SIG-M5 treated with dmso at 0.1 percent for 504 hours (cell line): ENCODE measurements around the gene BEST2.
A peak's percentile ranks its signal among the peaks of the same experiment; 100 is the strongest.

Experiments used
- DNase-seq: peaks from one replicate; lab custom pipeline; 2025; ENCODE audit not compliant: unreplicated experiment; lab: John Stamatoyannopoulos, UW

The BEST2 gene

DNA sequence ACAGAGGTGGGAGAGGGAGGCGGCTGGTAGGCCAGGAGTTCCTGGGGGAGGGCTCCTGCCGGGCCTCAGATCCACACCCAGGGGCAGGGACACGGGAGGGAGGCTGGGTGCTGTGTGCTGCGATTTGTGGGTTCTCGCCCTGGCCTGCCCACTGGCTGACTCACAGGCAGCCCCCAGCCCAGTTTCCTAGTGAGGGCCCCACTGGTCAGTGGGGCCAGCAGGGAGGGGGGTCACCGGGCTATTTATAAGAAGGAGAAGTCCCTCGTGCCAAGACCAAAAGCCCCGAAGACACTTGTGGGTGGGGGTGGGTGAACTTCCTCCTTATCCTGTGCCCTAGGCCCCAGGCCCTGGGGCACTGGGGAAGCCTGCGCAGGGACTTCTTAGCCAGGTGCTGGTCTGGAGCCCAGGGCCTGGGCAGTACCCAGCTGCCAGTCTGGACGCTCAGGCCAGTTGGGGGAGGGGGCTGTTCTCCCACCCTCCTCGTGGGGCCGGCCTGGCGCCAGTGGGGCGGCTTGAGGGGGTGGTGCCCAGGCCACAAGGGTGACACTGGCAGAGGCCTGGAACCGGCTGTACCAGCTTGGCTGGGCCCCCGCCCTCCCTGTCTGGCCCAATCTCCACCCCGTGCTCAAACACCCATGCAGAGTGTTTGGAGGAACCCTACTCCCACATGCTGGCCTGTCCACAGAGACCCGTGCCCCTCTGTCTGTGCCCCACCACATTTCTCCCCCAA, 34.7 kb downstream of the BEST2 start:
- DNase-seq, result peak; percentile 73

DNA sequence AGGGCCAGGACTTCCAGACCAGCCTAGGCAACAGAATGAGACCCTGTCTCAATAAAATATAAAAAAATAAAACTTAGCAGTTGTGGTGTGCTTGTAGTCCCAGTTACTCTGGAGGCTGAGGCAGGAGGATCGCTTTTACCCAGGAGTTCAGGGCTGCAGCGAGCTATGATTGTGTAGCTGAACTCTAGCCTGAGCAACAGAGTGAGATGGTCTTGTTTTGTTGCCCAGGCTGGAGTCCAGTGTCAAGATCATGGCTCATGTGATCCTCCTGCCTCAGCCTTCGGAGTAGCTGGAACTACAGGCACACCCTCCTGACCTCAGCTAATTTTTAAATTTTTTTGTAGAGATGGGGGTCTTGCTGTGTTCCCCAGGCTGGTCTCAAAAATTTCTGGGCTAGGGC, 35.4 kb downstream of the BEST2 start:
- DNase-seq, result no peak

DNA sequence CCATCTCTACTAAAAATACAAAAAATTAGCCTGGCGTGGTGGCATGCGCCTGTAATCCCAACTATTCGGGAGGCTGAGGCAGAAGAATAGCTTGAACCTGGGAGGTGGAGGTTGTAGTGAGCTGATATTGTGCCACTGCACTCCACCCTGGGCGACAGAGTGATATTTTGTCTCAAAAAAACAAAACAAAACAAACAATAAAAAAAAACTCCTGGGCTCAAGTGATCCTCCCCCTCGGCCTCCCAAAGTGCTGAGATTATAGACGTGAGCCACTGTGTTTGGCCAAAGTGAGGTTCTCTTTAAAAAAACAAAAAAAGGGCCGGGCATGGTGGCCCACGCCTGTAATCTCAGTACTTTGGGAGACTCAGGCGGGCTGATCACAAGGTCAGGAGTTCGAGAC, 35.9 kb downstream of the BEST2 start:
- no peak for DNase-seq

DNA sequence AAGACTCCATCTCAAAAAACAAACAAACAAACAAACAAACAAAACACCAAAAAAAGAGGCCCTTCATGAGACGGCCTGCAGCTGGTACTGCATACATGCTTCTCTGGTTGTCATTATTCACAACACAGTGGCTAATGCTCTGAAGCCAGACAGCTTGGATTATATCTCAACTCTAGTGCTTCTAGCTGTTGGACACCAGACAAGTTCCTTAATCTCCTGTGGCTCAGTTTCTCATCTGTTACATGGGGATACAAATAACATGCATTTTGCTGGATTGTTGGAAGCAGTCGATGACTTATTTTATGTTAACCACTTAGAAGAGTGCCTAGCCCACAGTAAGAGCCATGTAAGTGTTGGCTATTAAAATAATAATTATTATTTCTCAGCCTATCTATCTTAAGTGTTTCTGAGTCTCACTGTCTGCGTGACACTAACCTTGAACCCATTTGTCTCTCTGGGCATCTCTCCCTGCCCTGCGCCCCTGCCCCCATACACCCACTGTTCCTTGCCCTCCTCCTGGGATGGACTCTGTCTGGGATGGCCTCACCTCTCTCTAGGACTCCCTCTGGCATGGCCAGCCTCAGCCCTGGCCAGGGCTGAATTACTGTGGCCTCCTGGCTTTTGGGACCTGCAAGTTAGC, 36.6 kb downstream of the BEST2 start:
- DNase-seq, result no peak

DNA sequence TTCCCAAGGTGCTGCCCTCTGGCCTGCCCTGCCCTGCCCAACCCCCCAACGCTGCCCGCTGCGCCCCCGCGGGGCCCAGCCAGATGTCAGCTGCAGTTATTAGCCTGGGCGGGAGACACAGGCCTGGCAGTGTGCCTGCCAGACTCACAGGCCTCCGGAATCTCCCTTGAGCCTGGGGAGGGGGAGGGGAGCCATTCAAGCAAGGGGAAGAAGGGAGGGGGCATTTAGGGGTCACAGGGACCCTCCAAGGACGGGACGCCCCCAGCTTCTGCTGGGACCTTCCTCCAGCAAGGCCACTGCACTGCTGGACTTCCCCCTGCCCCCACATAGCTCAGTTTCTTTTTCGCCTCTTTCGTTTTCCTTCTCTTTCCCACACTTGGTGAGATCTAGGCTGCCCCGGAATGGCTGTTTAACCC, 37.1 kb downstream of the BEST2 start:
- peak; percentile 23 for DNase-seq

DNA sequence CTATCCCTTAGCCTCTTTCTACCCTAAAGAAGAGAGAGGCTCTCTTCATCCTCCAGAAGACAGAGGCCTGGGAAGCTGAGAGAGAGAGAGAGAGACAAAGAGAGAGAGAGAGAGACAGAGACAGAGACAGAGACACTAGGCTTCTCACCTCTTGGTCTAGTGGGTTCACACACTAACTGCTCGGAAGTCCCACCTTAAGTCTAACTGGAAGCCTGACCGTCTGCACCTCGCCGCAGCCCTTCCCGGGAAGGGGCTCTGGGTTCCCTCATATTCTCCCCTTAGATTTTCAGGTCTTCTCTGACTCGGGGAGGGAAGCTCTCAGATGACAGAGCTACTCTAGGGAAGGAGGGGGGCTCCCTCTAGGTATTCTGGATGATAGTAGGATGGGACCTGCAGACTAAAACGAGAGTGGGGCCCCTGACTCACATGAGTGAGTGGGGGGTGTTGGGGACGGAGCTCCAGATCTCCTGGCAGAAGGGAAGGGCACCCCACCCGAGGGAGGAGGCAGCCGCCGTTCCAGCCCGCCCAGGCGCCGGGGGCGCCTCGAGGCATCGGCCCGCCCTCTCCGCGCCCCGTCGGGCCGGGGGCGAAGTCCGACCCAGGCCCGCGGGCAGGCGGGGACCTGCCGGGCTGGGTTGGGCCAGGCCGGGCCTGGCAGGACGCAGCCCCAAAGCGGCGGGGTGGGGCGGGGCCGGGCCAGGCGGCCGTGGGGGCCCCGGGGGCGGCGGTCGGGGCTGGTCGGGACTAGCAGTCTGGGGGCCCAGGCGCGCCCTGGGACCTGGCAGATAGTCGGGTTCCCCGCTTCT, 37.7 kb downstream of the BEST2 start:
- DNase-seq, result peak; percentile 52

DNA sequence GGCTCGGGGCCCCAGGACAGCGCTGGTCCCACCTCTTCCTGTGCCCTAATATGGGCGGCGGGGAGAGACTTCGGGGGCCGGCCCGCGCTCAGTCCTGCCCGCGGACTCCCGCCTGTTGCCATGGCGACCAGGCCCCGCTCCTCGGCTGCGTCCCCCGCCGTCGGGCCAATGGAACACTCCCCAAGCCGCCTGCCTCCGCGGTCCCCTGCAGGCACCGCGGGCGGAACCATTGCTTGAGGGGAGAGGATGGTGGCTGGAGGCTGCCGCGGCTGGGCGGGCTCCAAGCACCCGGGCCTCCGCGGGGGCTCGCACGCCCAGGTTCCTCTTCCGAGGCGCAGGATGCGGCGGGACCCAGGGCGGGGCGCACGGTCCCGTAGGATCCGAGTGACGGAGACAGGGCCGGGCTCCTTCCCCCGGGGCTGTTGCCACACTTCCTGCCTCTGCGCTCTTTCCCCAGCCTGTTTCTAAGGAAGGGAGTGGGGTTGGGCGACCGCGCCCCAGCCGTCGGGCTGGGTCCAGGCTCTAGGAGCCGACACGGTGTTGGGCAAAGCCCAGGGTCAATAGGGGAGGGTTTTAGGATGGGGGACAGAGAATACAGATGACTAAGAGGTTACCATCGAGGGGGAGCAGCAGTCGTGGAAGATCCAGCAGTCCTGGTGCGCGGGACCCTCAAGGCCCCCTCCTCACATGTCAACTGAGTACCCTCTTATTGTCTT, 38.5 kb downstream of the BEST2 start:
- DNase-seq, result peak; percentile 100

DNA sequence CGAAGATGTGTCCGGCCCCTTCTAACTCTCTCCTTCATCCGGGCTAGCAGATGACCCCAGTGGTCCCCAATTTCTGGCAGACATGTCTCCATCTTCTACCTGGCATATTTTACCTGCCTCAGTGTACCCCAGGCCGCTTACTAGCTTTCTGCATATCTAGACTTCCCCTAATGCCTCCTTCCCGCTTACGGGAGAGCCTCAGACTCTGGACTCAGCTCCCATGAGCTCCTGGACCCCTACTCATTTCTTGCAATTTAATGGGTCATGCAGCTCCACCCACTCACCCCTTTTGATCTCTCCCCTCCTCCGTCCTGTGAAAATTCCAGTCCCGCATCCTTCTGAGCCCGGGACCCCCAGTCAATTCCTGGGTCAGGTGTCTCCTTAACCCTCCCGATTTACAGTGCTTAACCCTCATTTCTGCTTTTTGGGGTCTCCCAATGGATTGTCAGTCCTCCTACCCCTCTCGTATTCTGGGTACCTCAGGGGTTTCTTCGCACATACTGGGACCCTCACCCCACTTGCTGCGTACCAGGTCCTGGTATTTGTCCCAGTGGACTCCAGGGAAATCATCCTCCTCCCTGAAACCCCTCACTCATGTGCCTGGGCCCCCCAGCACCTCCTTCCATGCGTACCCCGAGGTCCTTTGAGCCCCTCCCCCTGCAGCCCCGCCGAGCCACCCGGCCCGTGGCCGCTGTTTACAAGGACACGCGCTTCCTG, 39.2 kb downstream of the BEST2 start:
- DNase-seq, result no peak

DNA sequence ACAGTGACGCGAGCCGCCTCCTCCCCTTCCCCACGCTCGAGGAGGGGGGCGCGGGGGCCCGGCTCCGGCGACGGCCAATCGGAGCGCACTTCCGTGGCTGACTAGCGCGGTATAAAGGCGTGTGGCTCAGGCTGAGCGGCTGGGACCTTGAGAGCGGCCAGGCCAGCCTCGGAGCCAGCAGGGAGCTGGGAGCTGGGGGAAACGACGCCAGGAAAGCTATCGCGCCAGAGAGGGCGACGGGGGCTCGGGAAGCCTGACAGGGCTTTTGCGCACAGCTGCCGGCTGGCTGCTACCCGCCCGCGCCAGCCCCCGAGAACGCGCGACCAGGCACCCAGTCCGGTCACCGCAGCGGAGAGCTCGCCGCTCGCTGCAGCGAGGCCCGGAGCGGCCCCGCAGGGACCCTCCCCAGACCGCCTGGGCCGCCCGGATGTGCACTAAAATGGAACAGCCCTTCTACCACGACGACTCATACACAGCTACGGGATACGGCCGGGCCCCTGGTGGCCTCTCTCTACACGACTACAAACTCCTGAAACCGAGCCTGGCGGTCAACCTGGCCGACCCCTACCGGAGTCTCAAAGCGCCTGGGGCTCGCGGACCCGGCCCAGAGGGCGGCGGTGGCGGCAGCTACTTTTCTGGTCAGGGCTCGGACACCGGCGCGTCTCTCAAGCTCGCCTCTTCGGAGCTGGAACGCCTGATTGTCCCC, 39.9 kb downstream of the BEST2 start, which contains the start of gene JUNB:
Gene JUNB, plus strand, starts transcription at position 142 of the 706 bp plus-strand sequence. Its CDS starts 286 bp downstream, at position 428.
- DNase-seq, result peak; percentile 92

DNA sequence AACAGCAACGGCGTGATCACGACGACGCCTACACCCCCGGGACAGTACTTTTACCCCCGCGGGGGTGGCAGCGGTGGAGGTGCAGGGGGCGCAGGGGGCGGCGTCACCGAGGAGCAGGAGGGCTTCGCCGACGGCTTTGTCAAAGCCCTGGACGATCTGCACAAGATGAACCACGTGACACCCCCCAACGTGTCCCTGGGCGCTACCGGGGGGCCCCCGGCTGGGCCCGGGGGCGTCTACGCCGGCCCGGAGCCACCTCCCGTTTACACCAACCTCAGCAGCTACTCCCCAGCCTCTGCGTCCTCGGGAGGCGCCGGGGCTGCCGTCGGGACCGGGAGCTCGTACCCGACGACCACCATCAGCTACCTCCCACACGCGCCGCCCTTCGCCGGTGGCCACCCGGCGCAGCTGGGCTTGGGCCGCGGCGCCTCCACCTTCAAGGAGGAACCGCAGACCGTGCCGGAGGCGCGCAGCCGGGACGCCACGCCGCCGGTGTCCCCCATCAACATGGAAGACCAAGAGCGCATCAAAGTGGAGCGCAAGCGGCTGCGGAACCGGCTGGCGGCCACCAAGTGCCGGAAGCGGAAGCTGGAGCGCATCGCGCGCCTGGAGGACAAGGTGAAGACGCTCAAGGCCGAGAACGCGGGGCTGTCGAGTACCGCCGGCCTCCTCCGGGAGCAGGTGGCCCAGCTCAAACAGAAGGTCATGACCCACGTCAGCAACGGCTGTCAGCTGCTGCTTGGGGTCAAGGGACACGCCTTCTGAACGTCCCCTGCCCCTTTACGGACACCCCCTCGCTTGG, 40.7 kb downstream of the BEST2 start:
- DNase-seq, result peak; percentile 67

DNA sequence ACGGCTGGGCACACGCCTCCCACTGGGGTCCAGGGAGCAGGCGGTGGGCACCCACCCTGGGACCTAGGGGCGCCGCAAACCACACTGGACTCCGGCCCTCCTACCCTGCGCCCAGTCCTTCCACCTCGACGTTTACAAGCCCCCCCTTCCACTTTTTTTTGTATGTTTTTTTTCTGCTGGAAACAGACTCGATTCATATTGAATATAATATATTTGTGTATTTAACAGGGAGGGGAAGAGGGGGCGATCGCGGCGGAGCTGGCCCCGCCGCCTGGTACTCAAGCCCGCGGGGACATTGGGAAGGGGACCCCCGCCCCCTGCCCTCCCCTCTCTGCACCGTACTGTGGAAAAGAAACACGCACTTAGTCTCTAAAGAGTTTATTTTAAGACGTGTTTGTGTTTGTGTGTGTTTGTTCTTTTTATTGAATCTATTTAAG, 41.3 kb downstream of the BEST2 start:
- no peak for DNase-seq

DNA sequence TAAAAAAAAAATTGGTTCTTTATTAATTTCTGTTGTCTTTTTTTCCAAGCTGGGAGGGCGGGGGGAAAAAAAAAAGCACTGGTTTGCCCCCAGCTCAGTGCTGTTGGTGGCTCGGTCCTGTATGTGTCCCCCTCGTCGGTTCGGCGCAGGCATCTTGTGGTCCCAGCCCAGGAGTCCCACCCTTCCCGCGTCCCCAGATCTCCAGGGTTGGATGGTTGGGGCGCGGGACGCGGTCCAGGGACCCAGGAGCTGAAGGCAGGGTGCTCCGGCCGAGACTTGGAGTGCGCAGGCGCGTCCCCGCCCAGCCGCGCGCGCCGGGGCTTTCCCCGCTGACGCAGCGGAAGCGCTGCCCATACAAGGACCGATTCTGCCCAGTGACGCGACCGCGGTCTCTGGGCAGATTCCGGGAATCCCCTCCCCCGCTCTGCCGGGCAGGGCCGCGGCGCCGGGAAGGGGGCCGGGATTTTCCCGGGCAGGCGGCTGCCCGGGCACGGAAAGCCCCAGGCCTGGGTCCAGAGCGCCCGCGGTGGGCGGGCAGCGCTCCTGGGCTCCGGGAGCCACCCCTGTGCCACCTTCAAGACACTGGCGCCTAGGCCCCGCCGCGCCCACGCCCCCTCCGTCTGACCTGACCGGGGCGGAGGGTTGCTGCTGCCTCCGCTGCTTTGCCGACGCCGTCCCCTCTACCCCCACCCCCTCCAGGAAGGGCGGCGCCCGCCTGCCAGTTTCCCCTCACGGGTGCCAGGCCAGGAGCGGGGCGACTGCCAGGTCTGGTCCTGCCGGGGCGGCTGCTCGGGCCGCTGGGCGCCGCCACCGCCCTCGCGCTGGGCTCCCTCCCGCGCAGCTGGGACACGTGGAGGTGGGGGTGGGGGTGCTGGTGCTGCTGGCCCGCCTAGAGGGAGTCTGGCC, 42.0 kb downstream of the BEST2 start:
- peak; percentile 73 for DNase-seq

DNA sequence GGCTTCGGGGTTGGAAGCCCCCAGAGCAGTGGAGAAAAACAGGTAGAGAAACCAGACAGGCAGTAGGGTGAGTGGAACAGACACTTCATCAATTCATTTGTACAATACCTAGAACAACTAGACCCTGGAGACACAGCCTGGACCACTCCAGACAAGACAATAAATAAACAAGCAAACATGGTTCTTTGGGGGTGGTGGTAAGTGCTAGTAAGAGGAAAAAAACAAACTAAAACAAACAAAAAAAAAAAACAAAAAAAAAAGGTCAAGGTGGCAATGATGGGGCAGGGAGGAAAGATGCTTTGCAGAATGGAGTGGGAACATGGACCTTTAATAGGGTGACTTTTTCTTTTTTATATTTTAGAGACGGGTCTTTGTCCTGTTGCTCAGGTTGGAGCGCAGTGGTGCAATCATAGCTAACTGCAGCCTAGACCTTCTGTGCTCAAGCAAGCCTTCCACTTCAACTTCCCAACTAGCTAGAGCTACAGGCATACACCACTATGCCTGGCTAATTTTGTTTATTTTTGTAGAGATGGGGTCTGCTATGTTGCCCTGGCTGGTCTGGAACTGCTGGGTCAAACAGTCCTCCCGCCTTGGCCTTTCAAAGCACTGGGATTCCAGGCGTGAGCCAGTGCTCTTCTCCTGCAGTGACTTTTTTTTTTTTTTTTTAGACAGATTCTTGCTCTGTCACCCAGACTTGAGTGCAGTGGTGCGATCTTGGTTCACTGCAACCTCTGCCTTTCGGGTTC, 42.8 kb downstream of the BEST2 start:
- DNase-seq, result peak; percentile 59

DNA sequence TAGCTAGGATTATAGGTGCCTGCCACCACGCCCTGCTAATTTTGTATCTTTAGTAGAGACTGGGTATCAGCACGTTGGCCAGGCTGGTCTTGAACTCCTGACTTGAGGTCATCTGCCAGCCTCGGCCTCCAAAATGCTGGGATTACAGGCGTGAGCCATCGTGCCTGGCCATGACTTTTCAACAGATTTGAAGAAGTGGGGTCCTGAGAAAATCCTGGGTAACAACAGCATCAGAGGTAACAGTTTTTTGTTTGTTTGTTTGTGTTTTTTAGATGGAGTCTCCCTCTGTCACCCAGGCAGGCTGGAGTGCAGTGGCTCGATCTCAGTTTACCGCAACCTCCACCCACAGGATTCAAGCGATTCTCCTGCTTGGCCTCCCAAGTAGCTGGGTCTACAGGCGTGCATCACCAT, 43.4 kb downstream of the BEST2 start:
- no peak for DNase-seq

DNA sequence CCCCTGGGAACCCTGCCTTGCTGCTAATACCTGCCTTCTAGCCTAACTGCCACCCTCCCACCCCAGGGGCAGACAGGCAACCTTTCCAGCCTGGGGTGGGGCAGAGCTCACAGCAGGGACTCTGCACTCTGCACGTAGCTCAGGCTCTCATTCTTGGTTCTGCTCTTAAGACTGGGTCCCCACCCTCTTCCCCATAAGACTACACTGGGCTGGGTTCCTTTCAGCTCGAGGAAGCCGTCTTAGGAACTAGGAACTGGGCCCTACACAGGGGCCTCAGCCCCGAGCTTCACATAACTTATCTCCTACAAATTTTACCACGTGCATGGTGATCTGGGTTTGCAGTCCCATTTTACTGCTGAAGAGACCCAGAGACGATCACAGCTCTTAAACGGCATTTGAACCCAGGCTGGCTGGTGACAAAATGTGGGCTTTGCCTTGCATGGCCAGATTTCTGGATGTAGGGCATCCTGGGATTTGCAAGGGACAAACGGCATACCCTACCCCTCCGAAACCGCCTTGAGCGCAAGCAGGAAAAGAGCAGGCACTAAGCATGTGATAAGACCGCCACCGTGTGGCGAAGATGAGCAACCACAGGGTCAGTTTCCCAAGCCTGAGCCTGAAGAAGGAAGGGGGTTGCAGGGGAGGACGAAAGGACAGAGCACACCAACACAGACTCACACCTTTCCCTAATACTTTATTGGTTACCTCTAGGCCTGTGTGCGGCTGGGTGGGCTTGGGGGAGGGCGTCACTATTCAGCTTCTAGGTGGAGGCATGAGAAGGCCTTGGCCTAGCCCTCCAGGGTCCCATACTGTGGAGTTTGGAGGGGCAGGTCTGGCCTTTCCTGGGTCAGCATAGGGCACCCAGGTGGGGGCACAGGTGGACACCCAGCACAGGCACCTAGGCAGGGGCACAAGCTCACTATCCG, 44.8 kb downstream of the BEST2 start:
- peak; percentile 84 for DNase-seq

DNA sequence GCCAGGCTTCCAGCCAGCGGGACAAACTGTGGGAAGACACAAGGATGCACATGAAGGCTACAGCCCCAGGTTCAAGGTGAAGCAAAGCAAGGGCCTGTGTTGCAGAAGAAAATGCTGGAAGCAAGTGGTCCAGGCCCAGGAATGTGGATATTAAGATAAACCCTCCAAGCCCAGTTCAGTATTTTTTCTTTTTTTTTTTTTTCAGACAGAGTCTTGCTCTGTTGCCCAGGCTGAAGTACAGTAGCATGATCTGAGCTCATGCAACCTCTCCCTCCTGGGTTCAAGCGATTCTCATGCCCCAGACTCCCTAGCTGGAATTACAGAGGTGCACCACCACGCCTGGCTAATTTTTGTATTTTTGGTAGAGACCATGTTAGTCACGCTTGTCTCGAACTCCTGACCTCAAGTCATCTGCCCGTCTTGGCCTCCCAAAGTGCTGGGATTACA, 45.6 kb downstream of the BEST2 start:
- DNase-seq, result no peak
